Measurements from ENCODE around the gene CELF5.

DNA sequence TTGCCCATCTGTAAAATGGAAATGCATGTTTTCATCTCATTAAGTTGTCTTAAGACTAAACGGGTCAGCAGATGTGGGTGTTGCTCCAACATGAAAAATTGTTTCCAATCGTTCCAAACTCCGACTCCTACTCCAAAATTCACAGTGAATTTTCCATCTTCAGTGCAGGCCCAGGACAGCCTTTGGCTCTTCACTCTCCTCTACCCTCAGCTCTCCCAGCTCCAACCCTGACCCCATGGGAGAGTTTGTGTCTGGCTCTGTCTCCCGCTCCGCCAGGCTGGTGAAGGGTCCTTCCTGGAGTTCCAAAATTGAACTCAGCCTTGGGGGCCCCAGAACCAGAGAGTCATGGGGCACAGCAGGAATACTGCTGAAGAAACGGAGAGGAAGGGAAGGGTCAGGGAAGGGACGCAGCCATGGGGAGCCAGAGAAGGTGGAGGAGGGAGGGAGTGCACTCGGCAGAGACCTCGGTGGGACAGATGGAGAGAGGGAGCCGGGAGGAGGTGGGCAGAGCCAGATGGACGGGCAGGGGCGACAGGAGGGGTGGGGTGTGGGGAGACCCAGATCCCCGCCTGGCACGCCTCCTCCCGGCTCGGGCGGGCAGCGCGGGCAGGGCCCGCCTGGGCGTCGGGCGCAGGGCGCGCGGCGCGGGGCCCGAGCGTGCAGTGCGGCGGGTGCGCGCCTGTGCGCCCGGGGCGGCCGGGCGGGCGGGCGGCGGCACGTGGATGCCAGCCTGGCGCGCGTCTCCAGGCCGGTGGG lies 45.6 kb downstream of the CELF5 start:
- TF ChIP-seq EZH2 (IDR thresholded peaks at IDR 0.05; ENCODE audit: insufficient read depth, poor library complexity, severe bottlenecking) (peak; percentile 51), EZH2phosphoT487 (IDR thresholded peaks at IDR 0.05; ENCODE audit: insufficient read depth, low read depth) (no peak)

Measured in GM23248 (cell line).